ENCODE measurements around the gene CNGA3. TPM values are rescaled to one million over a fixed set of nuclear protein-coding genes. Genes with fewer than 3 reads are reported as not detected.
"Not testable (repeated sequence)": the region's sequence is repeated elsewhere in the genome, so short reads cannot be mapped to it uniquely, and the experiment has no call there.

The CNGA3 gene
- total RNA-seq, 3 donors from 2014 or later (not counting 1 experiment from before 2014, with no cell fraction given): not detected

- Histone ChIP-seq H3K27ac (ENCODE audit: low read length) (no peak overlapping the region), H3K27me3 (ENCODE audit: control insufficient read depth, insufficient read depth, low read length) (no peaks in the 10 kb centered on the region), H3K9me3 (ENCODE audit: control insufficient read depth, insufficient read depth, low read length) (no peaks in the 10 kb centered on the region), H3K4me3 (ENCODE audit: low read length) (no peak overlapping the region), H3K4me1 (ENCODE audit: control insufficient read depth, insufficient read depth, low read length) (no peaks in the 10 kb centered on the region), H3K36me3 (ENCODE audit: control insufficient read depth, insufficient read depth, low read length) (no peaks in the 10 kb centered on the region)
- Mint-ChIP-seq H3K4me1 (no peaks in the 10 kb centered on the region), H3K27ac (no peak overlapping the region), H3K27me3 (ENCODE audit: low read depth in 2 of 2) (no peaks in the 10 kb centered on the region), H3K9me3 (peaks cover 0 to 3% of the 10 kb centered on the region in 2 donors), H3K36me3 (no peaks in the 10 kb centered on the region), H3K4me3 (no peak overlapping the region)
- no peak for TF ChIP-seq CTCF (IDR thresholded peaks at IDR 0.05)
- ATAC-seq: no peak
- intact Hi-C loops (cut with micrococcal nuclease): no loop called here
- no peak for DNase-seq
Observed at GRCh38 chr2:98432145-98432544, 85.9 kb downstream of the CNGA3 start.

GRCh38 chr2:98433363-98433964 is 87.2 kb downstream of the CNGA3 start:
- no peak for DNase-seq
- Mint-ChIP-seq H3K27ac (no peak overlapping the region), H3K36me3 (peaks cover 2% of the 10 kb centered on the region), H3K4me3 (no peak overlapping the region), H3K4me1 (peaks cover 2 to 3% of the 10 kb centered on the region in 2 donors), H3K9me3 (peaks cover under 1 to 4% of the 10 kb centered on the region in 2 donors), H3K27me3 (ENCODE audit: low read depth in 2 of 2) (no peaks in the 10 kb centered on the region)
- ATAC-seq: no peak
- Histone ChIP-seq H3K9me3 (ENCODE audit: control insufficient read depth, insufficient read depth, low read length) (no peaks in the 10 kb centered on the region), H3K36me3 (ENCODE audit: control insufficient read depth, insufficient read depth, low read length) (no peaks in the 10 kb centered on the region), H3K4me3 (ENCODE audit: low read length) (no peak overlapping the region), H3K27me3 (ENCODE audit: control insufficient read depth, insufficient read depth, low read length) (no peaks in the 10 kb centered on the region), H3K27ac (ENCODE audit: low read length) (no peak overlapping the region), H3K4me1 (ENCODE audit: control insufficient read depth, insufficient read depth, low read length) (peaks cover 3% of the 10 kb centered on the region)
- no peak for TF ChIP-seq CTCF (IDR thresholded peaks at IDR 0.05)
- intact Hi-C loops (cut with micrococcal nuclease): no loop called here
- 55% methylated on average over 1 of the region's 2 CpGs for WGBS (ENCODE audit: insufficient coverage)

GRCh38 chr2:98434492-98434891 is 88.2 kb downstream of the CNGA3 start:
- H3K36me3 Mint-ChIP-seq: peaks cover 6% of the 10 kb centered on the region
- WGBS (ENCODE audit: insufficient coverage): 94% methylated on average over 3 of the region's 3 CpGs

GRCh38 chr2:98435670-98436069 is 89.4 kb downstream of the CNGA3 start:
- DNase-seq; H3K36me3 ChIP-seq (ENCODE audit: control insufficient read depth, insufficient read depth, low read length); H3K27me3 Mint-ChIP-seq (ENCODE audit: low read depth in 2 of 2); H3K27ac Mint-ChIP-seq; H3K4me3 Mint-ChIP-seq; H3K27me3 ChIP-seq (ENCODE audit: control insufficient read depth, insufficient read depth, low read length); H3K27ac ChIP-seq (ENCODE audit: low read length); intact Hi-C loops (cut with micrococcal nuclease); H3K4me3 ChIP-seq (ENCODE audit: low read length); H3K4me1 ChIP-seq (ENCODE audit: control insufficient read depth, insufficient read depth, low read length); H3K36me3 Mint-ChIP-seq; H3K9me3 ChIP-seq (ENCODE audit: control insufficient read depth, insufficient read depth, low read length); ATAC-seq: not testable (repeated sequence)
- Mint-ChIP-seq H3K4me1 (peaks cover 21 to 24% of the 10 kb centered on the region in 2 donors), H3K9me3 (peaks cover 7 to 17% of the 10 kb centered on the region in 2 donors)
- WGBS (ENCODE audit: insufficient coverage): 89% methylated on average over 3 of the region's 4 CpGs

More at GRCh38 chr2:98434492-98434891, 88.2 kb downstream of the CNGA3 start:
- Histone ChIP-seq H3K27ac (ENCODE audit: low read length) (no peak overlapping the region), H3K27me3 (ENCODE audit: control insufficient read depth, insufficient read depth, low read length) (no peaks in the 10 kb centered on the region), H3K9me3 (ENCODE audit: control insufficient read depth, insufficient read depth, low read length) (no peaks in the 10 kb centered on the region), H3K4me3 (ENCODE audit: low read length) (no peak overlapping the region), H3K4me1 (ENCODE audit: control insufficient read depth, insufficient read depth, low read length) (peaks cover 3% of the 10 kb centered on the region), H3K36me3 (ENCODE audit: control insufficient read depth, insufficient read depth, low read length) (no peaks in the 10 kb centered on the region)
- no peaks in the 10 kb centered on the region for H3K27me3 Mint-ChIP-seq (ENCODE audit: low read depth in 2 of 2)
- peaks cover 9 to 13% of the 10 kb centered on the region in 2 donors for H3K4me1 Mint-ChIP-seq
- no peak for DNase-seq
- intact Hi-C loops (cut with micrococcal nuclease): no loop called here
- no peak overlapping the region for H3K27ac Mint-ChIP-seq
- H3K4me3 Mint-ChIP-seq: no peak overlapping the region
- no peak for TF ChIP-seq CTCF (IDR thresholded peaks at IDR 0.05)
- ATAC-seq: no peak
- H3K9me3 Mint-ChIP-seq: peaks cover 5 to 12% of the 10 kb centered on the region in 2 donors

Measured in natural killer cell (primary cell).